IMR-90 (cell line): Measurements from ENCODE around the gene HOXB8. TPM values are rescaled to one million over a fixed set of nuclear protein-coding genes. Genes with fewer than 3 reads are reported as not detected.

Experiments used
- ATAC-seq: fragments of 200-7000 bp; cut with Tn5 transposase; 2 replicates; pipeline ENCODE4 v1.9.1; 2020; ENCODE audit warnings: low read depth, mild to moderate bottlenecking, moderate library complexity
- BruUV-seq: library from RNA; stranded (reverse); fragments of 400-500 nt; replicated peaks from 2 replicates; lab custom pipeline; 2021; lab: Mats Ljungman, UMichigan
- CTCF ChIA-PET: fragments of 300-600 bp; formaldehyde crosslinking; extraction: SDS; loops from one replicate; lab custom pipeline; 2021; ENCODE audit warnings: antibody characterized with exemption; lab: Yijun Ruan, JAX
- POLR2A ChIA-PET: fragments of 300-600 bp; sonication (Branson Sonifier 250); formaldehyde crosslinking; loops from one replicate; lab custom pipeline; 2022; ENCODE audit warnings: antibody characterized with exemption; ENCODE audit not compliant: unreplicated experiment; lab: Charles Lee
- DNase-seq: peaks from one replicate; pipeline ENCODE4 v3.0.0; 2013
- H2AFZ ChIP-seq: replicated peaks from 2 replicates; pipeline ENCODE3; 2013; ENCODE audit warnings: low read length, mild to moderate bottlenecking; ENCODE audit not compliant: poor library complexity
- H2AK5ac ChIP-seq: 2 replicates; pipeline ENCODE4 v1.6.1; 2013; ENCODE audit warnings: low read depth, low read length, inconsistent platforms
- H2AK9ac ChIP-seq: replicated peaks from 2 replicates; pipeline ENCODE3; 2013; ENCODE audit warnings: mild to moderate bottlenecking, low read depth, low read length, moderate library complexity; ENCODE audit not compliant: poor library complexity
- H2BK120ac ChIP-seq: 2 replicates; pipeline ENCODE4 v1.6.1; 2013; ENCODE audit warnings: low read depth, low read length, inconsistent platforms
- H2BK15ac ChIP-seq: 3 replicates; pipeline ENCODE4 v1.6.1; 2013; ENCODE audit warnings: low read depth, low read length, inconsistent platforms
- H2BK20ac ChIP-seq: 2 replicates; pipeline ENCODE4 v1.6.1; 2013; ENCODE audit warnings: low read depth, mild to moderate bottlenecking, inconsistent platforms, low read length, moderate library complexity
- H2BK5ac ChIP-seq: 2 replicates; pipeline ENCODE4 v1.6.1; 2013; ENCODE audit warnings: mild to moderate bottlenecking, low read depth, low read length, inconsistent platforms; ENCODE audit not compliant: poor library complexity, severe bottlenecking
- H3K14ac ChIP-seq: replicated peaks from 2 replicates; pipeline ENCODE4 v1.6.1; 2013; ENCODE audit warnings: low read depth, low read length, inconsistent platforms
- H3K18ac ChIP-seq: 2 replicates; pipeline ENCODE4 v1.6.1; 2013; ENCODE audit warnings: low read depth, low read length, control low read depth
- H3K23ac ChIP-seq: 2 replicates; pipeline ENCODE4 v1.6.1; 2013; ENCODE audit warnings: low read depth, low read length, inconsistent platforms
- H3K27ac ChIP-seq: 2 replicates; pipeline ENCODE4 v1.5.1; 2013; ENCODE audit warnings: mild to moderate bottlenecking, control low read depth, low read length; ENCODE audit not compliant: insufficient read depth
- H3K27me3 ChIP-seq: 2 replicates; pipeline ENCODE4 v1.6.1; 2013; ENCODE audit warnings: low read length; ENCODE audit not compliant: control insufficient read depth, insufficient read depth
- H3K36me3 ChIP-seq: 2 replicates; pipeline ENCODE4 v1.6.1; 2013; ENCODE audit warnings: low read length, mixed read lengths; ENCODE audit not compliant: control insufficient read depth, insufficient read depth
- H3K4ac ChIP-seq: 2 replicates; pipeline ENCODE4 v1.6.1; 2013; ENCODE audit warnings: low read depth, low read length, inconsistent platforms
- H3K4me1 ChIP-seq: 2 replicates; pipeline ENCODE4 v1.6.1; 2013; ENCODE audit warnings: low read length, mixed read lengths; ENCODE audit not compliant: control insufficient read depth, insufficient read depth
- H3K4me2 ChIP-seq: 2 replicates; pipeline ENCODE4 v1.6.1; 2013; ENCODE audit warnings: low read depth, mild to moderate bottlenecking, control low read depth, low read length, moderate library complexity
- H3K4me3 ChIP-seq: 2 replicates; pipeline ENCODE4 v1.5.1; 2013; ENCODE audit warnings: low read depth, mild to moderate bottlenecking, control low read depth, low read length, moderate library complexity; ENCODE audit not compliant: insufficient read depth
- H3K56ac ChIP-seq: 2 replicates; pipeline ENCODE4 v1.6.1; 2013; ENCODE audit warnings: low read length, inconsistent platforms; ENCODE audit not compliant: insufficient read depth; ENCODE audit errors: extremely low read depth
- H3K79me1 ChIP-seq, 2 experiments: 2 replicates each; pipeline ENCODE4 v1.6.1; 2013; ENCODE audit warnings: low read length in 2 of 2, inconsistent platforms in 1 of 2, low read depth in 1 of 2
- H3K9ac ChIP-seq: 2 replicates; pipeline ENCODE4 v1.6.1; 2013; ENCODE audit warnings: low read depth, low read length, control low read depth
- H3K9me1 ChIP-seq: 2 replicates; pipeline ENCODE4 v1.6.1; 2013; ENCODE audit warnings: low read length, inconsistent platforms; ENCODE audit not compliant: insufficient read depth
- H3K9me3 ChIP-seq: 2 replicates; pipeline ENCODE4 v1.6.1; 2013; ENCODE audit warnings: low read length; ENCODE audit not compliant: control insufficient read depth, insufficient read depth
- H4K20me1 ChIP-seq: 2 replicates; pipeline ENCODE4 v1.6.1; 2013; ENCODE audit warnings: low read length, inconsistent platforms; ENCODE audit not compliant: insufficient read depth
- H4K5ac ChIP-seq: 2 replicates; pipeline ENCODE4 v1.6.1; 2013; ENCODE audit warnings: mild to moderate bottlenecking, low read depth, low read length, control low read depth
- H4K8ac ChIP-seq, 2 experiments: 2 replicates each; pipeline ENCODE4 v1.6.1; 2013; ENCODE audit warnings: low read depth in 2 of 2, low read length in 2 of 2, control low read depth in 1 of 2, inconsistent platforms in 1 of 2
- H4K91ac ChIP-seq: 2 replicates; pipeline ENCODE4 v1.6.1; 2013; ENCODE audit warnings: low read depth, low read length, inconsistent platforms; ENCODE audit not compliant: insufficient read depth
- BHLHE40 ChIP-seq: fragments of 150-350 bp; IDR thresholded peaks from 2 replicates; pipeline ENCODE4 v1.6.1; 2016; ENCODE audit warnings: mild to moderate bottlenecking, low read depth, low read length
- CEBPB ChIP-seq: IDR thresholded peaks from 2 replicates; pipeline ENCODE4 v1.6.1; 2012; ENCODE audit warnings: low read depth, low read length, improper control_type of control experiment
- CHD1 ChIP-seq: IDR thresholded peaks from 2 replicates; pipeline ENCODE4 v1.6.1; 2012; ENCODE audit warnings: low read depth, low read length, improper control_type of control experiment
- CTCF ChIP-seq: conservative IDR thresholded peaks from 2 replicates; pipeline ENCODE4 v1.5.1; 2012; ENCODE audit warnings: mild to moderate bottlenecking, low read depth, low read length, improper control_type of control experiment
- ELK1 ChIP-seq: fragments of 150-350 bp; IDR thresholded peaks from 2 replicates; pipeline ENCODE4 v1.6.1; 2016; ENCODE audit warnings: low read depth, mild to moderate bottlenecking, low read length, moderate library complexity, borderline replicate concordance
- FOS ChIP-seq: fragments of 150-350 bp; IDR thresholded peaks from 2 replicates; pipeline ENCODE4 v1.6.1; 2016; ENCODE audit warnings: low read depth, low read length
- MAFK ChIP-seq: IDR thresholded peaks from 2 replicates; pipeline ENCODE4 v1.6.1; 2012; ENCODE audit warnings: low read depth, low read length, improper control_type of control experiment
- MAZ ChIP-seq: IDR thresholded peaks from 2 replicates; pipeline ENCODE4 v1.6.1; 2012; ENCODE audit warnings: low read depth, mild to moderate bottlenecking, low read length, improper control_type of control experiment, moderate library complexity, borderline replicate concordance
- MXI1 ChIP-seq: IDR thresholded peaks from 2 replicates; pipeline ENCODE4 v1.6.1; 2012; ENCODE audit warnings: low read depth, mild to moderate bottlenecking, low read length, moderate library complexity, borderline replicate concordance
- NFE2L2 ChIP-seq: fragments of 150-350 bp; IDR thresholded peaks from 2 replicates; pipeline ENCODE4 v1.6.1; 2016; ENCODE audit warnings: low read depth, mild to moderate bottlenecking, low read length
- RCOR1 ChIP-seq: IDR thresholded peaks from 2 replicates; pipeline ENCODE4 v1.6.1; 2012; ENCODE audit warnings: mild to moderate bottlenecking, low read length, improper control_type of control experiment; ENCODE audit not compliant: insufficient replicate concordance
- RFX5 ChIP-seq: IDR thresholded peaks from 2 replicates; pipeline ENCODE4 v1.8.0; 2012; ENCODE audit warnings: low read depth, mild to moderate bottlenecking, low read length, moderate library complexity
- SMC3 ChIP-seq: fragments of 150-350 bp; IDR thresholded peaks from 2 replicates; pipeline ENCODE4 v1.6.1; 2016; ENCODE audit warnings: low read depth, mild to moderate bottlenecking, antibody characterized with exemption, low read length, moderate library complexity
- USF2 ChIP-seq: fragments of 150-350 bp; IDR thresholded peaks from 2 replicates; pipeline ENCODE4 v1.6.1; 2017; ENCODE audit warnings: mild to moderate bottlenecking, antibody characterized with exemption, low read length, low read depth
- whole genome bisulfite sequencing, 2 experiments: methylation state at CpG; one replicate each; pipeline versions ENCODE4 v1.1.5 to v1.1.7; 2013; ENCODE audit warnings: missing lambda C conversion rate in 2 of 2; ENCODE audit not compliant: insufficient read length in 1 of 2; ENCODE audit errors: extremely low coverage in 2 of 2; 5-methylcytosine and 5-hydroxymethylcytosine counted together
- dilution Hi-C: fragments of 300-500 bp; cut with HindIII; formaldehyde crosslinking; loops from one replicate; pipeline ENCODE4 v1.14.3; 2018; ENCODE audit warnings: low sequenced_read_pairs; ENCODE audit not compliant: unreplicated experiment
- in situ Hi-C: fragments of 300-500 bp; cut with MboI; formaldehyde crosslinking; loops from 3 replicates; pipeline ENCODE4 v1.14.3; 2019; ENCODE audit warnings: low sequenced_read_pairs, inconsistent platforms, mixed read lengths
- intact Hi-C: fragments of 100-400 bp; cut with micrococcal nuclease; formaldehyde crosslinking; loops from 2 replicates; pipeline ENCODE4 v1.10.0; 2022
- polyA plus RNA-seq, 3 experiments: library from polyadenylated mRNA; depleted of rRNA; stranded (reverse); fragments of >200 nt; gene quantifications; 2 replicates each; pipeline ENCODE4 v1.2.3, GENCODE V29; 2012; ENCODE audit warnings: low replicate concordance in 1 of 3
- total RNA-seq: library from RNA; depleted of rRNA; stranded (reverse); fragments of >200 nt; gene quantifications from 2 replicates; pipeline ENCODE4 v1.2.3, GENCODE V29; 2012

HOXB8 gene
- total and polyA plus RNA-seq, 2 of the 4 experiments (the other 2 are of a cell fraction): 0.54 to 5.3 TPM

GRCh38 chr17:48633266-48633677, 18.2 kb upstream of the HOXB8 start:
- no peak overlapping the region for H2AFZ ChIP-seq
- no peak overlapping the region for H3K18ac ChIP-seq
- no peak overlapping the region for H3K4me3 ChIP-seq
- no peak overlapping the region for H3K4ac ChIP-seq
- DNase-seq (no peak), ATAC-seq (no peak)
- H2BK20ac ChIP-seq: no peak overlapping the region
- no peak overlapping the region for H3K27ac ChIP-seq
- no peak overlapping the region for H3K23ac ChIP-seq
- no peak overlapping the region for H2AK9ac ChIP-seq
- intact Hi-C loops (no loop called here), dilution Hi-C loops (no loop called here), in situ Hi-C loops (no loop called here)
- WGBS, 2 experiments: 1% methylated on average over 11 of the region's 35 CpGs; no CpG with 5 or more reads in 1 of the 2 experiments
- H3K56ac ChIP-seq: no peak overlapping the region
- no peaks in the 10 kb centered on the region for H3K4me1 ChIP-seq
- H3K9me3 ChIP-seq: peaks cover 36% of the 10 kb centered on the region
- H2BK5ac ChIP-seq: no peak overlapping the region
- peaks cover 98% of the 10 kb centered on the region for H3K27me3 ChIP-seq
- H3K36me3 ChIP-seq: no peaks in the 10 kb centered on the region
- H4K20me1 ChIP-seq: peaks cover 3% of the 10 kb centered on the region; the same call in 1 of the 2 replicates
- H4K8ac ChIP-seq: no peak overlapping the region
- H3K14ac ChIP-seq: no peak overlapping the region
- CTCF ChIA-PET: no interaction called here
- POLR2A ChIA-PET: no interaction called here
- no peak overlapping the region for H4K5ac ChIP-seq
- no TSS peak for BruUV-seq
- no peaks in the 10 kb centered on the region for H3K9me1 ChIP-seq
- H3K79me1 ChIP-seq: no peaks in the 10 kb centered on the region
- H2AK5ac ChIP-seq: no peak overlapping the region
- H3K9ac ChIP-seq: no peak overlapping the region
- H2BK120ac ChIP-seq: no peak overlapping the region
- H3K4me2 ChIP-seq: no peak overlapping the region
- H2BK15ac ChIP-seq: no peak overlapping the region
- TF ChIP-seq CHD1: no peak
- TF ChIP-seq NFE2L2: no peak
- TF ChIP-seq BHLHE40: no peak
- TF ChIP-seq MAZ: no peak
- TF ChIP-seq CEBPB: no peak
- no peak for TF ChIP-seq RFX5
- TF ChIP-seq USF2: no peak
- no peak for TF ChIP-seq MXI1
- TF ChIP-seq SMC3: no peak
- TF ChIP-seq ELK1: no peak
- no peak for TF ChIP-seq MAFK
- no peak for TF ChIP-seq FOS
- TF ChIP-seq CTCF: no peak
- no peak for TF ChIP-seq RCOR1
- H4K91ac ChIP-seq: no peak overlapping the region
